HG03520 (cell line): ENCODE data around the gene MEGF11.

Experiments
- ATAC-seq: cut with Tn5 transposase; IDR thresholded peaks from one replicate; pipeline ENCODE4 v1.9.1; 2021; ENCODE audit warnings: mild to moderate bottlenecking, moderate library complexity; ENCODE audit not compliant: unreplicated experiment

The MEGF11 gene

DNA sequence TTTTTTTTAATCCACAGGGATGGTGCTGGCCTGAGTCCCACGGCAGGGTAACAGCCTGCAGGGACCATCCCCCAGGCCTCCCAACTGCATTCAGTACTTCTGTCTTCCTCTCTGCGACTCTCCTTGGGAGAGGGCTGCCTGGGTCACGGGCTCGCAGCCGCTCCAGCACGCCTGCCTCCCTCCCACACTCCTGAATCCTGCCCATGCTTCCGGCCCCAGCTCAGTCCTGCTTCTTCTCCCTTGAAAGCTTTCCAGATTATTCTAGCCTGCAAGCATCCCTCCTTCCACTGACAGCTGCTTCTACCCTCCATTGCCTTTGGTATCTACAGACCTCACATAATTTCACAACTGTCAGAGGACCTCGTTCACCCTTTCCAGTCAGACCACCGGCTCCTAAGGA, 32.4 kb downstream of the MEGF11 start:
- ATAC-seq = no peak

GRCh38 chr15:66220601-66221000, 32.9 kb downstream of the MEGF11 start:
- no peak for ATAC-seq

- no peak for ATAC-seq
Measured at GRCh38 chr15:66219339-66219738, 34.2 kb downstream of the MEGF11 start.

DNA sequence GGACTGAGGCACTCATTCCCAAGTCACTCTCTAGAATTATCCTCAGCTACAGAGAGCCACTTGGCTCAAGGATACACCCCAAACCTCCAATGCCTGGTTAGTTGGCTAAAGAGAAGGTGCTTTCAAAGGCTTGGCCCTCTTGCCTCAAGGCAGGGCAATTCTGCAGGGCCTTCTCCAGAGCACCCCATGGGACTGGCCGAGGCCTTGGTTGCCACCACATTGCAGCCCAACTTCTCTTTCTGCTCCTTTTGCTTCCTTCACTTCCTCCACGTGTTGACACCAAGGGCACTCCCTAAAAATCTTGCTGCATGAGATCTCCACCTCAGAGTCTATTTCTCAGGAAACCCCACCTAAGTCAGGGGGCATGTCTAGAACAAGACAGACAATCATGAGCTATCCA, 36.7 kb downstream of the MEGF11 start:
- ATAC-seq = no peak

- no peak for ATAC-seq
Measured at GRCh38 chr15:66215811-66216210, 37.7 kb downstream of the MEGF11 start.

- no peak for ATAC-seq
Measured at GRCh38 chr15:66214246-66214645, 39.3 kb downstream of the MEGF11 start.

GRCh38 chr15:66212563-66212921, 41.0 kb downstream of the MEGF11 start:
- ATAC-seq = no peak

DNA sequence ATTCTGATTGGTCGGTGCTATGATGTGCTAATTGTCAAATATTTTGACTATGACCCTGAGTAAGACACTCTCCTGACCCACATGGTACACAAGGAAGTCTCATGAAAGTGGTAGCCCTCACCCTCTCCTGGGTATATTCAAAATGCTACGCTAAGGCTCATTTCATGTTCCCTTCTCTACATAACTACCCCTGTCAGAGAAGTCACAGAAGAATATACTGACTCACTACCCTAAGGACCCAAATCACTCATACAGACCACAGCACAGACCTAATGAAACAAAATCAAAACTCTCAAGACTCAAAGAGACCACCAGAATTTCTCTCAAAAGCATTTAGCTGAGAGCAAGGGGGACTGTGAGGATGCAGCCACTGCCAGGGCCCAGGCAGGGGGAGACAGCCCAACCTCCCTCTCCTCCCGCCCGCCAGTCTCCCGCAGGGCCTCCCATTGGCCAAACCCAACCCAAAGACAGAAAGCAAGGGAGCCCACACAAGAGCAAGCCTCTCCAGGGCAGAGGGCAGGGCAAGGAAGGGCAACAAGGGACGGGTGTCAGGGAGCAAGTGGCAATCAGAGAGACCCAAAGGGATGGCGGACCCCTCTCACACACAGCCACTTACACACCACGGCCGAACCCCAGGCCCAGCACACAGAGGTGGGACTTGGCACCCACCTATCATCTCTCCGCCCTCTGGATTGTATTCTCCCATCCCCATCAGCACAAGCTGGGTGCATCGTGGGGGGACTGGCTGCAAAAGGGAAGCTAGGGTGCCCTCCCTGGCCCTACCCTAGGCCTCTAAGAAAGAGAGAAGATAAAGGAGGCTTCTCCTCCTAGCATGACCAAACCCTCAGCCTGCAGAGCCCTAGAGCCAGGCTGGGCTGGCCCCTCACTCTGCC, 41.6 kb downstream of the MEGF11 start:
- no peak for ATAC-seq

- ATAC-seq = no peak
Measured at GRCh38 chr15:66210684-66211083, 42.9 kb downstream of the MEGF11 start.

- ATAC-seq = no peak
Measured at GRCh38 chr15:66198757-66199156, 54.8 kb downstream of the MEGF11 start.

DNA sequence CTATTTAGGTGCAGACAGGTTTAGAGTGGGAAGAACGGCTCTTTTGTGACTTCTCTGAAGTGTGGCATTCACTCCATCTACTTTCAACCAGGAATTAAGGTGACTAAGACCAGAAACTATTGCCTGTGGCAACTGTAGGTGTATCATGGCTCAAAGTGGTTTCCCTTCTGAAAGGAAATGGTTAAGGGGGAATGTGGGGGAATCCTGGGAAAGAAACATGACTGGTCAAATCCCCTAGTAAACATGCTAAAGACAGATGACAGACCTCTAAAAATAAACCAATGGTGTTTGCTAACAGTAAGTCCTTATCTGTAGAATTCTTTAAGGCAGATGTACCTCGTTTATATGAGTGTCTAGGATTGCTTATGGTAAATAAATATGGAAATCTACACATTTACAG, 56.9 kb downstream of the MEGF11 start:
- no peak for ATAC-seq

DNA sequence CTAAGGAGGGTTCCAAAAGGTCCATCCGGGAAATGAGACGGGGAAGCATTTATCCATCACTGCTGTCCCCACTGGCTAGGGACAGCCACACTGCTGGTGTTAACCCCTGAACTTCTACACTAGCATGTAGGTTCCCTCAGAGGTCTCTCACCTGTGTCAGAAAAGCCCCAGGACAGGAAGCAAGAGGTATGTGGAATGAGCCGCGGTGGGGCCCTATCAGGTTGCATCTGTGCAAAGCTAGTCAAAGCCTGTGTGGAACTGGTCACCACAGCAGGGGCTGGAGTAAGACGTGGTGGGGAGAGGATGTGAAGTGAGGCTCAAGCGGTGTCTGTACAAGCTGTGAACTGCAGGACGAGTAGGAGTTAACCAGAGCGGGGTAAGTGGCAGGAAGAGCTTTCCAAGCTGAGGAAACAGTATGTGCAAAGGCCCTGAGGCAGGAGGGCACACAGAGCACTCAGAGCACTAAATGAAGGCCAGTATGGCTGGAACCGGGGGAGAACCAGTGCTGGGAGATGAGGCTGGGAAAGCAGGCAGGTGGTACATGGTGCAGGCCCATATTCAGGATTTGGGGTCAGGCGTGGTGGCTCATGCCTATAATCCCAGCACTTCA, 57.8 kb downstream of the MEGF11 start:
- no peak for ATAC-seq

DNA sequence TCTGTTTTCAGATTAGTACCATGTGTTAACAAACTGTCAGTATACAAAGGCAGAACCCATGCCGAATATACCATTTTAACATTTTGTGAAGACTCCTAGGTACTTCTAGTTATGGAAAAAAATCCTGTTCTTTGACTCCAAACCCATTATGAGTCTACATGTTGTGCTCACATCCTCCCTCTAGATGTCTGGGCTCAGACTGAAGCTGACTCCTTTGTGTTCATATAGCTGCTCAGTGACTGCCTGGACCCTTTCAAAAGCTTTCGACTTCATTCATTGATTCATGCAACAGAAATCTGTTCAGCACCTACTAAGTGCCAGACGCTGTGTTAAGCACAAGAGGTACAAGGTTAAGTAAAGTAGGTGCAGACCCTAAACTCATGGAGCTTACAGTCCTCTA, 60.5 kb downstream of the MEGF11 start:
- ATAC-seq = no peak

DNA sequence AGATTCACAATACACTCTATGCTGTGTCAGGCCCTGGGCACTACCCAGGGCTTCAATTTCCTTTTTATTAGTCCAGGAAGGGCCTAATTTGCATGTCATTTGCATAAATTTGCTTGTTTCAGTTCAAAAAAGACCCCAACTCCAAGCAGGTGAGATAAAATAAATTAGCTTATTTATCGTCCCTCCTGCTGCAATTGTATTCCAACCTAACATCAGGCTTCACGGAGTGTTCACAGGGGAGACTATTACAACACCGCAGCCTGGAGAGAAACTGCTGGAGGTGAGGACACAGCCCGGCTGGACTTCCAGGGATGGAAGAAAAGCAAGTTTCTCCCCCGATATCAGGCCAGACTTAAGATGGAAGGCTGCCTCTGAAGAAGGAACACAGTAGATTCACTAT, 62.8 kb downstream of the MEGF11 start:
- no peak for ATAC-seq

DNA sequence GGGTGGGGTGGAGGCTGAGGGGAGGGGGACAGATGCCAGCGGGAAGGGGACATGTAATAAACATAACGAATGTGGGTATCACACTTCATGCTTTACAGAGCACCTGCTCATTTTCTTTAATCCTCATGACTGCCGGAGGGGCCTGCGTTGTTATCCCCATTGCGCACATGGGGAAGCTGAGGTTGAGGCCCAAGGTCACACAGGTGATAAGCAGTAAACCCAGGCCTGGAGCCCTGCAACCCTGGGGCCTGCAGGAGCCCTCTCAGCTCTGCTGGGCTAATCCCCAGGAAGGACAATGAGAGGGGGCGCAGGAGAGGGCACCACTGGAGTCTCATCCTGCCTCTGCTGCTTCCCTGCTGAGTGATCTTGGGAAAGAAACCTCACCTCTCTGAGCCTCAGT, 64.3 kb downstream of the MEGF11 start:
- no peak for ATAC-seq

DNA sequence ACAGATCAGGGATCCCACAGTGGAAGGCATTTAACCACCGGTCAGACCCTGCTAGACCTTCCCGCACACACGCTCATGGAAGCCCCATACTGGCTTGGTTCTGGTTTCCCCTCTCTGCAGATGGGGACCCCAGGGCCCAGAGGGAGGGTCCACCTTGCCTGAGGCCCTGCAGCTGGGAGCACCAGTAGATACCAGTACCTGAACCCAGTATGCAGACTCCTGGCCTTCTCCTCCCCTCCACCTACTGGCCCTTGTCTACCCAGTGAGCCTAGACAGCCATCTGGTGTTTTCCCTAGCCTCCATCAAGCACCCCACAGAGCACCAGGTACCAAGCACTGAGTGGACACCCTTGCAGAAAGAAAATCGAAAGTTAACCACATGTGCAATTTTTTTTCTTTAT, 65.1 kb downstream of the MEGF11 start:
- ATAC-seq = no peak

DNA sequence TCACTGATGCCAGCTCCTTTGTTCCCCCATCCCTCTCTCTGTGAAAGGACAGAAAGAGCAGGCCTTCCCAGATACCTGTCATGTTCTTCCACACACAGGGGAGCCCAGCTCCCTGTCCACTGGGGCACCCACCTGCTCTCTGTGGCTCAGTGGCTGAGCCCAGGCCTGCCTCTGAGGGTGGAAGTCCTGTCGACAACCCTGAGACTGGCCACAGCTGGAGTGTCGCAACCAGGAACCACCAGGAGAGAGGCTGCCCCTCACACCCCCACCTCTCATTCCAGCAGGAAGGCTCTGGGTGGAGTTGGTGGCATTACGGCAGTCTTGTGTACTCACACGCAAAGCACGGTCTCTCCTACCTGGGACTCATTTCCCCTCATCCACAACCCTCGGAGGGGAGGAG, 66.3 kb downstream of the MEGF11 start:
- no peak for ATAC-seq

DNA sequence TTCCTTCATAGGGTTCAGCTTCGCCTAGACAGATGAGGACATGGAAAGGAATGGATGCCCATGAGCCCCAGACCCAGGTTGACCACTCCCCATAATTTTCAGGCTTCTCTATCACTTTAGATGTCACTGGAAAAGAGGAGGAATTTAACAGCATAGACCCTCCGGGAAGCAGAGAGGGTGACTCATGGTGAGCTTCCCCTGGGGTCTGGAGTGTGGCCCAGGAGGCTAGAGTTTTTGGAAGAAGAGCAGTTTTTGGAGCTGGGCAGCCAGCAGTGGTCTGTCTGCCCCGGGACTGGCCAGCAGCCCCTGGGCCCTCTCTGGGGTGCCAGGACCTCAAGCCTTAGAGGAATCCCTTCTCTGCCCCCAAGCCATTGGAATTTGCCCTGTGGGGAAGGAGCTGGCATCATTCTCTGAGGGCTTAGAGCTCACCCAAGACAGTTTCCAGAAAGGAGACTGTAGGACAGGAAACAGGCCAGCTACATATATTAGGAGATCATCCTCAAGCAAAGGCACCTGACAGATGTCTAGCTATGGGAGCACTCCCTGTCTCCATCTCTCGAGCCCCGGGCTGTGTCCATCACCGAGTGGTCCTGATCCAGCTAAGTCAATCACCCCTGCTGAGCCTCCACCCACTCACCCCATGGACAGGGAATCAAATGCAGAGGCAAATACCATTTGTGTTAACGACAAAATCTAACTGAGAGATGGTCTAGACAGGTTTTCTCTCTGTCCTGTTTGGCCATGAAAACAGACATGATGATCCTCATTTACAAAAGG, 67.3 kb downstream of the MEGF11 start:
- no peak for ATAC-seq

- ATAC-seq = no peak
Measured at GRCh38 chr15:66184936-66185790, 68.4 kb downstream of the MEGF11 start.

- ATAC-seq = no peak
Measured at GRCh38 chr15:66184492-66184891, 69.1 kb downstream of the MEGF11 start.

DNA sequence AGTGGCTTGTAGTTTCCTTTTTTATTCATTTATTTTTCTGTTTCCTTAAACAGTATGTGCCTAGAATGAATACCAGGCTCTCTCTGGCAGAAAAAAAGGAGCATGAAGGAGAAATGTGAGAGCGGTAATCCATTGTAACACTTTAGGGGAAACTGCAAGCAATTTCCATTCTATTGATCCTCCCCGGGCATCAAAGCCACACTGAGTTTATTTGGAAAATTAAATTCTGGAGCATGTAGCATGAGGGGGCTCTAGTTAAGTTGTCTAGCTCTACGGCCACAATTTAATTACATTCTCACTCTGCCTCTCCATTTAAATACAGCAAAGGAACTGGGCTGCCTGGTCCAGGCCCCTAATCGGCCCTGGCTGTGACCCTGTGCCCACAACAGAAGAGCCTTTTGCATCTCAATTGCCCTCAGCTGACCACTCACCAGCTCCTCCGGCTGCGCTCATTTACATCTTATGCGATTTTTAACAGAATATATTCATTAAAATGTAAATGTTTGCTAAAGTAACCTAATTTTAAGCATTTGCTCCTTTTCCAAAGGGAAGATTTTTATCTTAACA, 72.9 kb downstream of the MEGF11 start:
- ATAC-seq = no peak
